Measurements from ENCODE around the gene EIF5A.

Gene EIF5A

DNA sequence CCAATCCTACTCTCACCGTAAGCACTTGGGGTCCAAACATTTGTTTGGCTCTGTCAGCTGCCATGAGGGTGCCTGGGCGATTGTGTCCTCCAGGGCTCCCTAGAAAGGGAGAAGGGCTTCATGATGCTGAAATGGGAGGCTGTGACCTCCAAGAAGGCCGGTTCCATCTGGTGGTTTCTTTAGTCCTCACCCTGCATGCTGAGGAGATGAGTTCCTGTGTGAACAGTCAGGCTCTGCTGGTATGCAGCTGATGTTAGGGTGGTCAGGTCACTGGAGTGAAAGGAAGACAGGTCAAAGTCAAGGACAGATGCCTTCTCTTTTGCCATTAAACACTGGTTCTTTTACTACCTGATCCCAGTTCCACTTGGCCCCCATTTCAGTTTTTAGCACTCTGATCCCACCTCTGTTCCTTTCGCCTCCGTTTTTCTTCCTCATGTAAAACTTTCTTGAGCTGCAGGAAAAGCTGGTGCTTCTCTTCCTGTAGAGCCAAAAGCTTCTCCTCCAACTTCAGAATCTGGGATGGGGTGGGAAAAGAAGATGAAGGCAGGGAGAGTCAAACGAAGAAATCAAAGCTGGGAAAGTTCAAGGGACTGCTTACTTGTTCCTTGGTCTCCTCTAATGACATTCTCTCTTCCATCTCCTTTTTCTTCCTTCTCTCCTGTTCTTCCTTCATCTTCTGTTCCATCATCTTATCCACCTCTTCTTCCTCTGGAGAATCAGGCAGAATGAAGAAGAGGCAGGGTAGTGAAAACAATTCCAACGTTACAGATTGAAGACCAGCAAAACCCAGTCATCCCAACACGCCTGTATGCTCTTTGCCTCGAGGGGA lies 6.7 kb downstream of the EIF5A start:
- no peak for DNase-seq (ENCODE audit: low read depth)

DNA sequence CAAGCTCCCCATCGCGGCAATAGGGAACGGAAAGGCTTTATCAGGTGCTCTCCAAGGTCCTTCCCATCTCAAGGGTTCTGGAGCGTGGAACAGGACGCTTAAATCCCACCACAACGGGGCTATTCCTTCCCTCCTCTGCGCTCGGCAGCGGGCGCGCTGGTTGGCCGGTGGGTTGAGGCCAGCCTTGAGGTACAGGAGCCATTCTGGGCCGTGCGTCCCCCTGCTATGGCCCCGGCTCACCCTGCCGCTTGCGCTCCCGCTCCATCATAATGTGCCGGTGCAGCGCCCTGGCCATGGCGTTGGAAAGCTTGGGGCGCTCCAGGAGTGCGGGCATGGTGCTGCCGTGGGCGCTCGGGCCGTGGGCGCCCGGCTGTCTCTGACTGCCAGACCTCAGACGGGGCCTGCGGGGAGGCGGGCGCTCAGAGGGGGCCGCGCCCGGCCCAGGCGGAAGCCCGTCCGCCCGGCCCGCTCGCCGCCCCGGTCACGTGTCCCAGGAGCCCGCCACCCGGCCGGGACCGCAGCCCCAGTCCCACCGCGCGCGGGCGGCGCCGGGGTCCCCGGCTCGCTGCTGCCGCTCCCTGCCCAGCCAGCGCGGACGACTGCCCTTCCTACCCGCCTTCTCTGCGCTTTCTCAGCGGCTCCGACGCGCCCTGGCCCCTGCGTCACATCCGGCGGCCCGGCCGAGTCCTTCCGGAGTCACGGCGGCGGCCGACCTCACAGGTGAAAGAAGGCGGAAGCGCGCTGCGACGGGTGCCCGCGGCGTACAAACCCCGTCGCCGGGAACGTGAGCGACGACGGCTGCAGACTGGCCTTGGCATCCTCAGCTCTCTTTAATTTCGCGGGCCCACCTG lies 7.5 kb downstream of the EIF5A start, which contains the start of gene GPS2:
Gene GPS2, minus strand, starts transcription at position 642 of the 851 bp plus-strand sequence. Its CDS starts 308 bp downstream, at position 334.
- DNase-seq (ENCODE audit: low read depth): peak; percentile 26

DNA sequence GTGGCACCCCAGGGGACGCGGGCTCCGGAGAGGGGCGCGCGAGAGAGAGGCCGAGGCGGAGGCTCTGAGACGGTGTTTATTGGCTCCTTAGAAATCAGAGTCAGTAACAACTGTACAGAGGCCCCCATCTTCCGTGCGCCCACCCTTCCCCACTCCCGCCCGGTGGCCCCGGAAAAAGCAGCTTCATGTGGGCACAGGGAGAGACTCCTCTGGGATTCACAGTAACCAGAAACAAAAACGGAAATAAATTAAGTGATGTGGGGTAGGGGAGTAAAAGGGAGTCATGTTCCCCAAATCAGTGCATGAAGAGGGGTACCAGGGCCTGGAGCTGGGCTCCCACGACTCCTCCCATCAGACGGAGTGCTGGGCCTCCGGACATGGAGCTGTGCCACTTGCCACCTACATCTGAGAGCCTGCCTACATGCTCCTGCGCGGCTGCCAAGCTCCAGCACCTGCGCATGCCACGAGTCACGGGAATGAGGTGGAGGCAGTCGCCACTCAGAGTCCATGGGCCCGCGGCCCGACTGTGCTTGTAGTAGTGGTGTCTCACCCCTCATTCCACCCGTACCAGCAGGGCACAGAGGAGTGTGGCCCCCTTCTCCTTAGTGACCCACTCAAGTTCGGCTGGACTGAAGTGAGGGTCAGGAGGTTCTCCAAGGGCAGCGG lies 8.3 kb downstream of the EIF5A start:
- no peak for DNase-seq (ENCODE audit: low read depth)

DNA sequence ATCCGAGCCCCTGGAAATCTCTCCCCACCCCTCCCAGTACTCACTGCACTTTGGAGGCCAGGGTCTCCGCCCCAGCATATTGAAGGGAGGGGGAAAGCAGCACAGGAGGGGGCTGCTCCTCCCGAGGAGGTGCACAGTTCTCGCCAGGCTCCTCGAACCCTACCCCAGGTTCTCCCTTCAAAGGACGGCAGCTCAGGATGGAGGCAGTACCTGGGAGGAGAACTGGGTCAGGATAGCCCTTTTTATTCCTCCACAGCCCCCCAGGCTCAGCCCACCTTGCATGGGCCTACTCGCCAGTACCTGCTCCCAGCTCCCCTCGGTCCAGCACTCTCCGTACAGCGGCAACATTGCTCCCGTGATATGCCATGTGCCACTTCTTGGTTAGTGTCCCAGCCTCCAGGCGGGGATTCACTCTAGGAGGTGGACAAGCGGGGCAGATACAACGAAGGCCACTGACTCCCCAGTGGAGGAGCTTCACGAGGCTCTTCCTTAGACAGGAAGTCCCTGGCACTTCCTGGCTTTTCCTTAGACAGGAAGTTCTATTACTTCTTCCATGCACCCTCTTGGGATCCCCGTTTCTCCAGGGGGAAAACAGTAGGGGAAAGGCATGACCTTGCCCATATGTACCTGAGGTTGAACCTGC lies 9.9 kb downstream of the EIF5A start:
- DNase-seq (ENCODE audit: low read depth): no peak

DNA sequence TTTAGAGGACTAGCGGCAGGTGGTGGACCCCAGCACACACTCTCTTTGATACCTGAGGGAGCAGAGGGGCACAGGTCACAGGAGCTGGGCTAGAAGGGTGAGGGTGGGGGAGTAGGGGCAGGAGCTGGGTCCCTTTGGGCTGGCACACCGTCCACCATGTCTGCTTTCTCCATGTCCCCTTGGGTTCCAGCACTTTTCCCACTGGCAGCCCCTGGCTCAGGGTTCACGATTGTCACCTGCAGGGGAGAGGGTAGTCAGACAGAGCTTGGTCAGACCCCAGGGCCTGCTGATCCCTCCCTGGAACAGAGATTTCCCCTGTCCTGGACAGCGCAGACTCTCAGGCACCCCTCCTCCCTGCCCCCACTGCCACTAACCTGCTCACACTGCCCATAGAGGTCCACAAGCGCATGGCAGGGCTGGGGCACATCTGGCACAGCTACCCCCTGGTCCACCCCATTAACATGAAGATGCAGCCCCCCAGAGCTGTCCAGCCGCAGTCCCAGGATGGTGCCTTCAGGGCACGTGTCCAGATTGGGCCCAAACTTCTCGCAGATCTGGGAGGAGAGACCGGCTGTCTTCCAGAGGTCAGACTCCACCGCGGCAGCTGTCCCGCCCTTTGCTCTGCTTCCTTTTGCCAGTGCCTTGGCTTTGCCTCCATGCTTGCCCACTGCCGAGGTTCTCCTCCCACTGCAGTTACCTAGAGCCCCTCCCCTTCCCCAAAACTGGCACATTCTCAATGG lies 10.9 kb downstream of the EIF5A start:
- no peak for DNase-seq (ENCODE audit: low read depth)

DNA sequence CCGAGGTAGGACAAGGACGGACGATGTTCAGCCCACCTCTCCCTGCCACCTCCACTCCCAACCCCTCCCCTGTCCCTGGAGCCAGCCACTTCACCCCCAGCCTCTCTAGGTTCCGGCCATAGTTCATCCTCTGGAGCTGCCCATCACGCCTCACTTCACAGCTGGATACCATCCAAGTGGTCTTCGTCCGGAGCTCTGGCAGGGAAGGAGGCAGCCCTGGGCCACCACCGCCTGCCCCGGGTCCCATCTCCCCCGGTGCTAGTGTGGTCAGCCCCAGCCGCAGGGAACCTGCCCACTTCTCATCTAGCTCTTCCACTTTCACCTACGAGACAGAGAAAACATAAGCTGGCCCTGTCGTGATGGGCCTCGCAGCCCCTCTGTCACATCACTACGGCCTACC lies 14.0 kb downstream of the EIF5A start:
- no peak for DNase-seq (ENCODE audit: low read depth)

DNA sequence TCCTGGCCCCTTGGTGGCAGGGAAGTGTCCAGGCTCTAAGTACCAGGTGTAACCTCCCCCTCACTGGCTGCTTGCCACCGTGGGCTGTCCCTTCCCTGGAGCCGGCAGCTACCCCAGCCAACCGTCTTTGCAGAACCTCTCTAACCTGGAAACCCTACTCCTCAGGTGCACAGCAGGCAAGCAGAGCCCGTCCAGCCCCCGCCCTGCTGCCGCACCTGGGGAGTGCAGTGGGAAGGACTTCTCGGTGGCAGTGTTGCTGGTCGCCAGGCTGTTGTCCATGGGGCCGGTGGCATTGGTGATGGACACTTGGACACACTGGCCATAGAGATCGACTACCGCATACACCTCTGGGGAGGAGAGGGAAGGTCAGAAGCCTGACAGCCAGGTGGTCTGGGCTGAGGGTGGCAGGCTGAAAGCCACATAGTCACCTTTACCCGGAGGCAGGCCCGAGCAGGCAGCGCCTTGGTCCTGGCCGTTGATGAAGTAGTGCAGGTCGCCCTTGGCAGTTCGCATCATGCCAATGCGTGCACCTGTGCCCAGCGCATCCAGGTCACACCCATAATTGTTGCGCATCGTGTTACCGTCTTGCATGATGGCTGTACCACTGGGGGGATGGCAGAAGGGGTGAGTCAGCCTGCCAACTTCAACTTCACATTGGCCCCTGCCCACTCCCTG lies 15.2 kb downstream of the EIF5A start:
- DNase-seq (ENCODE audit: low read depth): no peak

DNA sequence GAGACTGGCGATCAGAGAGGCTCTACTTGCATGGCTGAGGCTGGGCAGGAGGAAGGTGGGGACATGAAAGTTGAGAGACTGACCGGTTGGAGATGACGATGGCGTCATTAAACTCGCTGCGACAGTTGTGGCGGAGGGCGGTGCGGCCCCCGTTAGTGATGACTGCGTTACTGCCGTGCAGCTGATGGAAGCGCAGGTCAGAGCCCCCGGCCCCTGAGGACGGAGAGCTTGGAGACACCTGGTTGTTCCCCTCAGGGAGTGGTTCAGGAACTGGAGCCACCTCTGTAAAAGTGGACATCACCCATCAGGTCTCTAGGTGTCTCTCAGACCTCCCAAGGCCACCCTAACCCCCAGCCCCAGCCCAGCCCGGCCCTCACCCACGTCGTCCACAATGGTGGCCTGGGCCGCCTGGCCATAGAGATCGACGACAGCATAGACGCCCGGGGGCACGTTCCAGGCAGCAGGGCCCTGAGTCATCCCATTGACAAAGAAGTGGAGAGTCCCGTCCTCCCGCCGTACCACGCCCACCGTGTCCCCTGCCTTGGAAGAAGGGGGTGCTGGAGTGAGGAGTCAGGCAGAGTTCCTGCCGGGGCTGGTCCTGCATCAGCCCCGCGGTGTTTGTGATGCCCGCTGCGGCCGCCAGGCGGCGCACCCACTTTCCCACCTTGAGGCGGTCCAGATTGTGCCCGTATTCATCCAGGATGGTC lies 16.5 kb downstream of the EIF5A start:
- no peak for DNase-seq (ENCODE audit: low read depth)

DNA sequence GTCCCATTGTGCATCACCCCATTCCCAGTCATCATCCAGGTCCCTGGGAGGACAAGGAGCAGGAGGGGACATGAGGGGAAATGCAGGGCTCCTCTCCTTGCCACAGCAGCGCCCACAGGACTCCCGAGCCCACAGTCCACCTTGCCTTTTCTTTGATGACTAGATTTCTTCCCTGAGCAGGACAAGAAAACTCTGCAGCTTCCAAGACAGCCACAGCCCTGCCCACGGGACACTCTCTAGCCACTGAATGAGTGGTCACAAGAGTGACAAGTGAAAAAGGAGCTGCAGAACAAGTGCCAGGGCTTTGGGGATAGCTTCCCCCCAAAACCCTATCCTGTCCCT lies 17.0 kb downstream of the EIF5A start:
- no peak for DNase-seq (ENCODE audit: low read depth)

DNA sequence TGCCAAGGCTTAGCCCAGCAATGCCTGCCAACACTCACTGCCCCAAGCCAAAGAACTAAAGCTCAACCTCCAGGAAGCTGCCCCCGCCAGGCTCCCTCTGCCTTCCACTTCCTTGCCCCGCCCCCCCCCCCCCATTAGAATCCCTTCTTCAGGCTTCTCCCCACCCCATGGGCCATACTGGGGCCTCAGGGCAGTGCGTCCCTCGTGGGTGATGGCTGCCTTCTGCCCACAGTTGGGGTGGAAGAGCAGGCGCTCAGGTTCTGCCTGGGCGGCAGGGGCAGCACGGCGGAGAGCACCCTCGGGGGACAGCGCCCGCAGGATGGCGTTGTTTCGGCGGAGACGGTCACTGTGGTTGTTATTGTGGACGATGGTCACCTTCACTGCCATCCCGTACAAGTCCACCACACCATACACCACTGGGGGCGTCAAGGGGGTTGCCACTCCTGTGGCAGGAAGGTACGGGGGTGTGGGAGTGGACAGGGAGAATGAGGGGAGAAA lies 17.7 kb downstream of the EIF5A start:
- no peak for DNase-seq (ENCODE audit: low read depth)

DNA sequence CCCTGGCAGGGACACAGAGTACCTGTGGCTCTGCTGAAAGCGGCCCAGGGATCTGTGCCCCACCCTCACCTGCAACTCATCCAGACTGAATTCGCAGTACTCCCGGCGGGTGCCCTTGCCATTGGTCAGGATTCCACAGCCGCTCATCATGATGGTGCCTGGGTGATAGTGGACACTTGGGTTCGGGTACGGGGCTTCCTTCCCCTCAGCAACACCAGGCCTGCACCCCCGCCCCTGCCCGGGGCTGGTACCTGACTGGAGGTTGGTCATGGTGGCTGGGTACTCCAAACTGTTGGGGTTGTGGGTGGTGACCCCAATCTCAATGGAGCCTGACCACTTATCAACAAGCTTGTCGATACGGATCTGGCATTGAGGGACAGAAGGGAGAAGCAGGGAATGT lies 18.8 kb downstream of the EIF5A start:
- DNase-seq (ENCODE audit: low read depth): no peak

DNA sequence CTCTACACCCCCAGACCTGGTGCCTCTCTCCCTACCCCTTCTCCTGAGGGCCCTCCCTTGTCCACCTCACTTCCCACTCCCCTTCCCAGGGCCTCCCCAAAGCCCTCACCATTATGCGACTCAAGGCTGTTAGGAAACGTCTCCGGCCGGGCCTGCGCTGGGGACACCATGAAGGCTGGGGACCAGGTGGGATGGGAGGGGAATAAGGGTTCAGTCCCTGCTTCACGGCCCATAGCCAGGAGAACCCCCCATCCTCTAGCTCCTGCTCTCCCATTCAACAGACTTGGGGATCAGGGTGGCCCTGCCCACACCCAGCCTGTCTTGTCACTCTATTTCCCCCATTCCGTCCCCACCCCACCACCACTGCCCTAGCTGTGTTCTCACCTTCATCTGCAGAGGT lies 19.6 kb downstream of the EIF5A start:
- no peak for DNase-seq (ENCODE audit: low read depth)

DNA sequence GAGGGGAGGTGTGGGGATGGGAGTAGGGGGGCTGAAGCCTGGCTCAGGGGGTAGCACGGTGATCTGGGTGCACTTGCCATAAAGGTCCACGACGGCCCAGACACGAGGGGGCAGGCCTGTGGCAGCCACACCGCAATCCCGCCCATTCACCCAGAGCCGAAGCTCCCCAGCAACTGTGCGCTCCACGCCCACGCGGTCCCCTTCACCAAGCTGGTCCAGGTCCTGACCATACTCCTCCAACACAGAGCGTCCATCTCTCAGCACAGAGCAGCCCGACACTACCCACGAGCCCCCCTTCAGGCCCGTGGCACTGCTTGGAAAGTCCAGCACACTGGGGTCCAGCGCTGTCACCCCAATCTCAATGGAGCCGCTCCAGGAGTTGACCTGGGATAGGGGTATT lies 20.1 kb downstream of the EIF5A start:
- no peak for DNase-seq (ENCODE audit: low read depth)

DNA sequence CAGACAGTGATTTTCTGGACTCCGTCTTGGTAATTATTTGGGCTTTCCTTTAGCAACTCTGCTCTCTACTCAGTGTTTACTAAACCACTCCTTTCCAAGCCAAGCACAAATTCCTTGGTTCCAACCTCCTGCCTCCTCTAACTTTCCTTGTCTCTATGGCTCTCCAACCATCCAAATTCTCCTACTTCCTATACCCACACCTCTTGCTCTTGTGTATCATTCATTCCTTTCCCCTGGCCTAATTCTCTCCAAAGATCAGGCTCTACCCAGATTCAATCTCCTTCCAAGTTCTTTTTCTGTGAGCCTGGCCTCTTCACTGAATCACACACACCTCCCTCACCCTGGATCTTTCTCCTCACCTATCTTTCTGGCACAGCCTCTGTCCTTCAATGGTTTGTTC lies 20.6 kb downstream of the EIF5A start:
- no peak for DNase-seq (ENCODE audit: low read depth)

DNA sequence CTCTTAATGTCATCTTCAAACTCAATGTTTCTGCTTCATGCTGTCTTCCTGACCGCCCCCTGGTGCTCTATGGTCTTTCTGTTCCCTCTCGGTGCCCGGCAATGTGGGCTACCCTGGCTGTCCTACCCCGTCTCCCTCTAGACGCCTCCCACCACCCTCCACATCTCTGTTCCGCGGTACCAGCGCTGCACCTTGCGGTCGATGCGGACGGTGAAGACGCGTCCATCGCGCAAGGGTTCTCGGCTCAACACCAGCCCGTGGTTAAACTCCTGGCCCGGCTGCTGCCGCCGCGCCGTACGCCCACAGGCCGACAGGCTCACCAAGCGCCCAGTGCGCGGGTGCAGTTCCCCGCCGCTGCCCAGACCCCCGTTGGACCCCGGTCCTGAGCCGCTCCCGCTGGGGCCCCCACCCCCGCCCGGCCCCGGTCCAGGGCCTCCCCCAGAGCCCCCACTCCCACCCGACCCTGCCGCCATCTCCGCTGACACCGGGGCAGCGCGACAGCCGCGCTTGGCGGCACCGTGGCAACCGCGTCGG lies 21.5 kb downstream of the EIF5A start, which contains the start of gene NEURL4:
Gene NEURL4, minus strand, starts transcription at position 496 of the 534 bp plus-strand sequence. Its CDS starts 23 bp downstream, at position 473.
- DNase-seq (ENCODE audit: low read depth): no peak

DNA sequence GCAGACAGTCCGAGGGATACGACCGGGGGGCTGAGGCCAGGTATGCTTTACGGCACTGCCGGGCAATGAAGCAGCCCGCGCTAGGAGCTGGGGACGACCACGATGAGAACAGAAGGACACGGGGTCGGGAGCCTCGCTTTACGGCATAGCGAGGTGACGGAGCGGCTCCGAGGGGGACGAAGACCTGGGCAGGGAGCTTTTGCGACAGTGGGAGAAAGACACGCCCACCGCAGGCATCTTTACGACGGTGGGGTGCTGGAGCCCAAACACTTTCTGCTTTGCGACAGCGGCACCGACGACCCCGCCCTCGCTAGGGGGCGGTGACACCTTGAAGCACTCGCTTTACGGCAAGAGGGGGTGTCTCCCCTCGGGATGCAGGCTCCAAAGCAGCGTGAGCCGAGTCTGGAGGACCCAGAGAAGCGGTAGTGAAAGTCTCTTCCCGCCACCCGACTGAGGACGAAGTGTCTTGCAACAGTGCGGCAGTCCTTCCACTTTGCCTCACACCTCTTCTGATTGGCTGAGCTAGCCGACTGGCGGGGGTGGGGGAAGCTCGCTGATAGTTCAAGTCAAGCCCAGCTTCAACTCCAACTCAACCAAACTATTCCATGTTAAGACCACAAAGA lies 22.1 kb downstream of the EIF5A start:
- DNase-seq (ENCODE audit: low read depth): peak; percentile 91

DNA sequence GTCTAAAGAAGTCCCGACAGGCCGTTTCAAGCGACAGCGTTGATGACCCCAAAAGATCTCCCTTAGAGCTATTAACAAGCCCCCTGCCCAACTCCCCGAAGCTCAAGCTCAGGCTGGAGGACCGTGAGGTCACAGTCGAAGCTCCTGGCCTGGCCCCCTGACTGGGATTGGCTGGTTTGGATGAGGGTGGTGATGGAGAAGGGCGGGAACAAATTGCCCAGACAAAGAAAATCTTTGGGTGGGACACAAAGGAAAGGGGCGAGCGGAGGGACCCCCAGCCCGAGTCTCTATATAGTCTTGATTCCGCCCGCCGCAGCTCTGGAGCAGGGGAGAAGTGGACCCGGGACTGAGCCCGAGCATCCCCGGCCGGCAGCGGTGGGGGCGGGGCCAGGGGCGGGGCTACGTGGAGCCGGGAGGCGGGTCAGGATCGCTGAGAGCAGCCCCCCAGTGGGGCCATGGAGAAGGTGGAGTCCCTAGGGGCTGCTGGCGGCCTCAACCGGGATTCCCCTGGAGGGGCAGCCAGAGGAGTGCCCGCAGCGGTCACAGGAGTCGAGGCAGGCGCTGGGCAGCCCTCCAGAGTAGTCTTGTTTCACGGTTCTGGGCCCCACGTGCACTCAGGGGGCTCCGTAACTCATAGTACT lies 22.7 kb downstream of the EIF5A start:
- no peak for DNase-seq (ENCODE audit: low read depth)

DNA sequence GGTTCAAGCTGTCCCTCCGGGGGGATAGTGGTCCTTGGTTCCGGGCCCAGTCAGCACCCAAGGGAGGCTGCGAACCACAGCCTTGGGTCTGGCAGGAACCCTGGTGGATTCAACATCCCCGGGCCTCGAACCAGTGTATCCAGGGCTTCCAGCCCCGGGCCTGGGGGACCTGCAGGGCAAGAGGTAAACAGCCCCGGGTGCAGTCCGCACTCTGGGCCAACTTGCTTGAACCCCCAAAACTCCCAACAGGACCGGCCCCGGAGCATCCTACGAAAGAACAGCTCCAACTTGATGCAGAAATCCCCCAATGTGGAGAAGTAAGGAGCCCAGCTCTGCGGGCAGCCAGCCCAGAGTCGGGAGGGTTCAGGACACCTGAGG lies 23.2 kb downstream of the EIF5A start:
- DNase-seq (ENCODE audit: low read depth): no peak

DNA sequence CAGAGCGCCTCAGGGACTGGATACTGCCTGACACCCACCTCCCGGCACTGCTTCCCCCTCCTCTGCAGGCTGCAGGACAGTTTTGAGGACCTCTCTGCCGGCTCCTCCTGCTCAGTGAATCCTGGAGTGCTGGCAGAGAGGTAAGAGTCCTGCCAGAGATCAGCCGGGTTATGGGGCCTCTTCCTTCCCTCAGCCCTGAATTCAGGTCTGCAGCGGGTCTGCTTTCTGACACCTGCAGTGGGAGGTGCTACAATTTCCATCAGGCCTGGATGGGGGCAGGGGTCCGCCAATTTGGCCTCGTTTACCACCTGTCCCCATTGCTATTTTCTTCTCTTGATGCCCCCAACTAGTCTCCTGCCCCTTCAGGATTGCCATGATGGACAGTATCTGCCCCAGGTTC lies 24.7 kb downstream of the EIF5A start:
- no peak for DNase-seq (ENCODE audit: low read depth)
